ENCODE data around the gene ROCK2.

GRCh38 chr2:11224887-11225286 lies 119.5 kb downstream of the ROCK2 start:
- TF ChIP-seq, protein P1, sequence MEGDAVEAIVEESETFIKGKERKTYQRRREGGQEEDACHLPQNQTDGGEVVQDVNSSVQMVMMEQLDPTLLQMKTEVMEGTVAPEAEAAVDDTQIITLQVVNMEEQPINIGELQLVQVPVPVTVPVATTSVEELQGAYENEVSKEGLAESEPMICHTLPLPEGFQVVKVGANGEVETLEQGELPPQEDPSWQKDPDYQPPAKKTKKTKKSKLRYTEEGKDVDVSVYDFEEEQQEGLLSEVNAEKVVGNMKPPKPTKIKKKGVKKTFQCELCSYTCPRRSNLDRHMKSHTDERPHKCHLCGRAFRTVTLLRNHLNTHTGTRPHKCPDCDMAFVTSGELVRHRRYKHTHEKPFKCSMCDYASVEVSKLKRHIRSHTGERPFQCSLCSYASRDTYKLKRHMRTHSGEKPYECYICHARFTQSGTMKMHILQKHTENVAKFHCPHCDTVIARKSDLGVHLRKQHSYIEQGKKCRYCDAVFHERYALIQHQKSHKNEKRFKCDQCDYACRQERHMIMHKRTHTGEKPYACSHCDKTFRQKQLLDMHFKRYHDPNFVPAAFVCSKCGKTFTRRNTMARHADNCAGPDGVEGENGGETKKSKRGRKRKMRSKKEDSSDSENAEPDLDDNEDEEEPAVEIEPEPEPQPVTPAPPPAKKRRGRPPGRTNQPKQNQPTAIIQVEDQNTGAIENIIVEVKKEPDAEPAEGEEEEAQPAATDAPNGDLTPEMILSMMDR (conservative IDR thresholded peaks at IDR 0.05): no peak
- no peak for TF ChIP-seq ZFX (IDR thresholded peaks at IDR 0.05)

All from C4-2B (cell line).